PC-3 (cell line): ENCODE data around the gene NIM1K.

Source experiments
- EZH2phosphoT487 ChIP-seq: fragments of 300-600 bp; sonication (generic); IDR thresholded peaks from 2 replicates; pipeline ENCODE4 v1.6.1; 2018; ENCODE audit warnings: mild to moderate bottlenecking, antibody characterized with exemption, low read length, borderline replicate concordance
- TF ChIP-seq, protein P1 (sequence below): fragments of 300-600 bp; sonication (generic); conservative IDR thresholded peaks from 2 replicates; pipeline ENCODE4 v1.5.1; 2017; ENCODE audit warnings: antibody characterized with exemption, low read depth, mild to moderate bottlenecking, low read length

- TF ChIP-seq EZH2phosphoT487, result no peak
- TF ChIP-seq, protein P1, sequence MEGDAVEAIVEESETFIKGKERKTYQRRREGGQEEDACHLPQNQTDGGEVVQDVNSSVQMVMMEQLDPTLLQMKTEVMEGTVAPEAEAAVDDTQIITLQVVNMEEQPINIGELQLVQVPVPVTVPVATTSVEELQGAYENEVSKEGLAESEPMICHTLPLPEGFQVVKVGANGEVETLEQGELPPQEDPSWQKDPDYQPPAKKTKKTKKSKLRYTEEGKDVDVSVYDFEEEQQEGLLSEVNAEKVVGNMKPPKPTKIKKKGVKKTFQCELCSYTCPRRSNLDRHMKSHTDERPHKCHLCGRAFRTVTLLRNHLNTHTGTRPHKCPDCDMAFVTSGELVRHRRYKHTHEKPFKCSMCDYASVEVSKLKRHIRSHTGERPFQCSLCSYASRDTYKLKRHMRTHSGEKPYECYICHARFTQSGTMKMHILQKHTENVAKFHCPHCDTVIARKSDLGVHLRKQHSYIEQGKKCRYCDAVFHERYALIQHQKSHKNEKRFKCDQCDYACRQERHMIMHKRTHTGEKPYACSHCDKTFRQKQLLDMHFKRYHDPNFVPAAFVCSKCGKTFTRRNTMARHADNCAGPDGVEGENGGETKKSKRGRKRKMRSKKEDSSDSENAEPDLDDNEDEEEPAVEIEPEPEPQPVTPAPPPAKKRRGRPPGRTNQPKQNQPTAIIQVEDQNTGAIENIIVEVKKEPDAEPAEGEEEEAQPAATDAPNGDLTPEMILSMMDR, result no peak
These were observed 59.7 kb downstream of the NIM1K start for GRCh38 chr5:43251754-43252153.
